ENCODE data around the gene TFRC.
A peak's percentile ranks its signal among the peaks of the same experiment; 100 is the strongest.
"Not testable (repeated sequence)": the region's sequence is repeated elsewhere in the genome, so short reads cannot be mapped to it uniquely, and the experiment has no call there.

Gene TFRC

GRCh38 chr3:196081834-196082618 lies at the start of gene TFRC:
TSS of gene TFRC (minus strand) at chr3:196082090. CDS start at chr3:196077099, 4,991 bp downstream.
- Histone ChIP-seq H3K4me1 (ENCODE audit: insufficient read depth, low read length) (no peaks in the 10 kb centered on the region), H3K36me3 (ENCODE audit: insufficient read depth, low read length) (no peaks in the 10 kb centered on the region), H3K9ac (ENCODE audit: low read depth, low read length) (peak within 1 kb of the TSS; percentile 94)

GRCh38 chr3:196128172-196128843 lies 46.4 kb upstream of the TFRC start:
- H3K36me3 ChIP-seq (ENCODE audit: insufficient read depth, low read length), result no peaks in the 10 kb centered on the region
- H3K9ac ChIP-seq (ENCODE audit: low read depth, low read length), result no peak overlapping the region
- no peaks in the 10 kb centered on the region for H3K9me3 ChIP-seq (ENCODE audit: control insufficient read depth, insufficient read depth, low read length)
- H3K4me1 ChIP-seq (ENCODE audit: insufficient read depth, low read length), result peaks cover 8% of the 10 kb centered on the region; the same call in 1 of the 2 replicates

More at GRCh38 chr3:196081834-196082618, at the start of gene TFRC:
- H3K9me3 ChIP-seq (ENCODE audit: control insufficient read depth, insufficient read depth, low read length), result no peaks in the 10 kb centered on the region

- Histone ChIP-seq H3K36me3 (ENCODE audit: insufficient read depth, low read length) (no peaks in the 10 kb centered on the region), H3K9me3 (ENCODE audit: control insufficient read depth, insufficient read depth, low read length) (no peaks in the 10 kb centered on the region), H3K9ac (ENCODE audit: low read depth, low read length) (no peak overlapping the region), H3K4me1 (ENCODE audit: insufficient read depth, low read length) (peaks cover 11% of the 10 kb centered on the region; the same call in 1 of the 2 replicates)
Measured at GRCh38 chr3:196127308-196128040, 45.6 kb upstream of the TFRC start.

GRCh38 chr3:196124608-196125007 lies 42.7 kb upstream of the TFRC start:
- Histone ChIP-seq H3K9ac (ENCODE audit: low read depth, low read length) (no peak overlapping the region), H3K4me1 (ENCODE audit: insufficient read depth, low read length) (peaks cover 11% of the 10 kb centered on the region; the same call in 1 of the 2 replicates), H3K9me3 (ENCODE audit: control insufficient read depth, insufficient read depth, low read length) (no peaks in the 10 kb centered on the region), H3K36me3 (ENCODE audit: insufficient read depth, low read length) (no peaks in the 10 kb centered on the region)

- Histone ChIP-seq H3K4me1 (ENCODE audit: insufficient read depth, low read length) (peaks cover 10% of the 10 kb centered on the region; the same call in 1 of the 2 replicates), H3K9me3 (ENCODE audit: control insufficient read depth, insufficient read depth, low read length) (no peaks in the 10 kb centered on the region), H3K9ac (ENCODE audit: low read depth, low read length) (no peak overlapping the region), H3K36me3 (ENCODE audit: insufficient read depth, low read length) (no peaks in the 10 kb centered on the region)
Measured at GRCh38 chr3:196122688-196123046, 40.8 kb upstream of the TFRC start.

GRCh38 chr3:196122021-196122687 lies 40.3 kb upstream of the TFRC start:
- Histone ChIP-seq H3K9ac (ENCODE audit: low read depth, low read length) (no peak overlapping the region), H3K9me3 (ENCODE audit: control insufficient read depth, insufficient read depth, low read length) (no peaks in the 10 kb centered on the region), H3K4me1 (ENCODE audit: insufficient read depth, low read length) (peaks cover 4% of the 10 kb centered on the region; the same call in 1 of the 2 replicates)

GRCh38 chr3:196121066-196121465 lies 39.2 kb upstream of the TFRC start:
- no peaks in the 10 kb centered on the region for H3K36me3 ChIP-seq (ENCODE audit: insufficient read depth, low read length)
- peaks cover 4% of the 10 kb centered on the region; the same call in 1 of the 2 replicates for H3K4me1 ChIP-seq (ENCODE audit: insufficient read depth, low read length)
- no peak overlapping the region for H3K9ac ChIP-seq (ENCODE audit: low read depth, low read length)
- H3K9me3 ChIP-seq (ENCODE audit: control insufficient read depth, insufficient read depth, low read length), result no peaks in the 10 kb centered on the region

More at GRCh38 chr3:196122021-196122687, 40.3 kb upstream of the TFRC start:
- no peaks in the 10 kb centered on the region for H3K36me3 ChIP-seq (ENCODE audit: insufficient read depth, low read length)

- Histone ChIP-seq H3K4me1 (ENCODE audit: insufficient read depth, low read length) (peaks cover 4% of the 10 kb centered on the region; the same call in 1 of the 2 replicates), H3K36me3 (ENCODE audit: insufficient read depth, low read length) (no peaks in the 10 kb centered on the region), H3K9me3 (ENCODE audit: control insufficient read depth, insufficient read depth, low read length) (no peaks in the 10 kb centered on the region), H3K9ac (ENCODE audit: low read depth, low read length) (no peak overlapping the region)
Measured at GRCh38 chr3:196120291-196120951, 38.5 kb upstream of the TFRC start.

- Histone ChIP-seq H3K9me3 (ENCODE audit: control insufficient read depth, insufficient read depth, low read length) (no peaks in the 10 kb centered on the region), H3K4me1 (ENCODE audit: insufficient read depth, low read length) (no peaks in the 10 kb centered on the region), H3K9ac (ENCODE audit: low read depth, low read length) (no peak overlapping the region), H3K36me3 (ENCODE audit: insufficient read depth, low read length) (no peaks in the 10 kb centered on the region)
Measured at GRCh38 chr3:196117809-196118208, 35.9 kb upstream of the TFRC start.

- H3K4me1 ChIP-seq (ENCODE audit: insufficient read depth, low read length), result no peaks in the 10 kb centered on the region
- no peaks in the 10 kb centered on the region for H3K36me3 ChIP-seq (ENCODE audit: insufficient read depth, low read length)
- no peaks in the 10 kb centered on the region for H3K9me3 ChIP-seq (ENCODE audit: control insufficient read depth, insufficient read depth, low read length)
- no peak overlapping the region for H3K9ac ChIP-seq (ENCODE audit: low read depth, low read length)
Measured at GRCh38 chr3:196115678-196116083, 33.8 kb upstream of the TFRC start.

GRCh38 chr3:196111939-196112386 lies 30.1 kb upstream of the TFRC start:
- H3K4me1 ChIP-seq (ENCODE audit: insufficient read depth, low read length), result peaks cover 8% of the 10 kb centered on the region; the same call in 1 of the 2 replicates
- no peak overlapping the region for H3K9ac ChIP-seq (ENCODE audit: low read depth, low read length)
- no peaks in the 10 kb centered on the region for H3K9me3 ChIP-seq (ENCODE audit: control insufficient read depth, insufficient read depth, low read length)

GRCh38 chr3:196108075-196108743 lies 26.3 kb upstream of the TFRC start:
- Histone ChIP-seq H3K4me1 (ENCODE audit: insufficient read depth, low read length) (peaks cover 8% of the 10 kb centered on the region; the same call in 1 of the 2 replicates), H3K9me3 (ENCODE audit: control insufficient read depth, insufficient read depth, low read length) (no peaks in the 10 kb centered on the region), H3K9ac (ENCODE audit: low read depth, low read length) (no peak overlapping the region), H3K36me3 (ENCODE audit: insufficient read depth, low read length) (no peaks in the 10 kb centered on the region)

More at GRCh38 chr3:196111939-196112386, 30.1 kb upstream of the TFRC start:
- no peaks in the 10 kb centered on the region for H3K36me3 ChIP-seq (ENCODE audit: insufficient read depth, low read length)

GRCh38 chr3:196104707-196105106 lies 22.8 kb upstream of the TFRC start:
- H3K9me3 ChIP-seq (ENCODE audit: control insufficient read depth, insufficient read depth, low read length), result not testable (repeated sequence)

More at GRCh38 chr3:196104707-196105106, 22.8 kb upstream of the TFRC start:
- not testable (repeated sequence) for H3K4me1 ChIP-seq (ENCODE audit: insufficient read depth, low read length); H3K9ac ChIP-seq (ENCODE audit: low read depth, low read length); H3K36me3 ChIP-seq (ENCODE audit: insufficient read depth, low read length)
